Measurements from ENCODE around the gene CELF5.

Gene CELF5

GRCh38 chr19:3269916-3270671, 45.6 kb downstream of the CELF5 start:
- in situ Hi-C loops (cut with MboI; ENCODE audit: low sequenced_read_pairs) = no loop called here

- in situ Hi-C loops (cut with MboI; ENCODE audit: low sequenced_read_pairs) = no loop called here
Measured at GRCh38 chr19:3270902-3271301, 46.4 kb downstream of the CELF5 start.

- in situ Hi-C loops (cut with MboI; ENCODE audit: low sequenced_read_pairs) = no loop called here
Measured at GRCh38 chr19:3272401-3272931, 48.0 kb downstream of the CELF5 start.

GRCh38 chr19:3272952-3273351, 48.5 kb downstream of the CELF5 start:
- in situ Hi-C loops (cut with MboI; ENCODE audit: low sequenced_read_pairs) = no loop called here

- in situ Hi-C loops (cut with MboI; ENCODE audit: low sequenced_read_pairs) = no loop called here
Measured at GRCh38 chr19:3274245-3274941, 49.9 kb downstream of the CELF5 start.

GRCh38 chr19:3274942-3275582, 50.6 kb downstream of the CELF5 start:
- in situ Hi-C loops (cut with MboI; ENCODE audit: low sequenced_read_pairs) = no loop called here

- in situ Hi-C loops (cut with MboI; ENCODE audit: low sequenced_read_pairs) = no loop called here
Measured at GRCh38 chr19:3275583-3276340, 51.3 kb downstream of the CELF5 start.

- in situ Hi-C loops (cut with MboI; ENCODE audit: low sequenced_read_pairs) = no loop called here
Measured at GRCh38 chr19:3276341-3276799, 51.9 kb downstream of the CELF5 start.

- in situ Hi-C loops (cut with MboI; ENCODE audit: low sequenced_read_pairs) = no loop called here
Measured at GRCh38 chr19:3277649-3278048, 53.2 kb downstream of the CELF5 start.

- in situ Hi-C loops (cut with MboI; ENCODE audit: low sequenced_read_pairs) = no loop called here
Measured at GRCh38 chr19:3278294-3278693, 53.8 kb downstream of the CELF5 start.

- in situ Hi-C loops (cut with MboI; ENCODE audit: low sequenced_read_pairs) = no loop called here
Measured at GRCh38 chr19:3278749-3279148, 54.3 kb downstream of the CELF5 start.

- in situ Hi-C loops (cut with MboI; ENCODE audit: low sequenced_read_pairs) = no loop called here
Measured at GRCh38 chr19:3279306-3279705, 54.8 kb downstream of the CELF5 start.

- in situ Hi-C loops (cut with MboI; ENCODE audit: low sequenced_read_pairs) = no loop called here
Measured at GRCh38 chr19:3281026-3281425, 56.6 kb downstream of the CELF5 start.

GRCh38 chr19:3282155-3282554, 57.7 kb downstream of the CELF5 start:
- in situ Hi-C loops (cut with MboI; ENCODE audit: low sequenced_read_pairs) = no loop called here

- in situ Hi-C loops (cut with MboI; ENCODE audit: low sequenced_read_pairs) = no loop called here
Measured at GRCh38 chr19:3282564-3282963, 58.1 kb downstream of the CELF5 start.

GRCh38 chr19:3283246-3283751, 58.8 kb downstream of the CELF5 start:
- in situ Hi-C loops (cut with MboI; ENCODE audit: low sequenced_read_pairs) = no loop called here

GRCh38 chr19:3283886-3284657, 59.6 kb downstream of the CELF5 start:
- in situ Hi-C loops (cut with MboI; ENCODE audit: low sequenced_read_pairs) = no loop called here

- in situ Hi-C loops (cut with MboI; ENCODE audit: low sequenced_read_pairs) = no loop called here
Measured at GRCh38 chr19:3284759-3285646, 60.5 kb downstream of the CELF5 start.

GRCh38 chr19:3285647-3286176, 61.3 kb downstream of the CELF5 start:
- in situ Hi-C loops (cut with MboI; ENCODE audit: low sequenced_read_pairs) = no loop called here
